Stimulated activated CD4-positive, alpha-beta T cell treated with anti-CD3 and anti-CD28 coated beads, Interleukin-1b, Interleukin-23, amount 100 ng/mL, for 24 hours (primary cell): Measurements from ENCODE around the gene ATG5.
"Not testable (repeated sequence)": the region's sequence is repeated elsewhere in the genome, so short reads cannot be mapped to it uniquely, and the experiment has no call there.

Source experiments
- DNase-seq, 4 experiments: peaks; one replicate each; pipeline ENCODE4 v3.0.0-alpha.2; 2020; ENCODE audit warnings: low read depth in 4 of 4, low spot score in 1 of 4

The ATG5 gene

DNA sequence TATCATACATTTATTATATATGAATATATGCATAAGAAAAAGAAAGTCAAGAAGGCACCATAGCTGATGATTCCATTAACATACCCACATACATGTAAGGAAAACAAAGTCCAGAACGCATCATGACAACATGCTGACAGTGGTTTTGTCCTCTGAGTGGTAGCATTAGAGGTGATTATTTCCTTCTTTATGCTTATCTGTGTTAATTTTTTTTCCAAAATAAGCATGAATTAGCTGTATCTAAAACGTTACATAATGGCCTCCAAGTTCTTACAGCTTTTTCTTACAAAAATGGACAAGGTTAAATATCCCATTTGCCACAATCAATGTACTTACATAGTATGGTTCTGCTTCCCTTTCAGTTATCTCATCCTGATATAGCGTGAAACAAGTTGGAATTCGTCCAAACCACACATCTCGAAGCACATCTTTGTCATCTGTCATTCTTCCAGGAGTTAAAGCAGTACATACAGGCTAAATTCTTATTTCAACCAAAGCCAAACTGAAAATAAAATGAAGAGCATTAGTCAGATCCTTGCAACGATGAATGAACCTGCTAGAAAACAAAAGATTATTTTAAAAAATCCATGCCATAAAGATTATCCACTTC lies 9.7 kb downstream of the ATG5 start:
- no peak for DNase-seq

DNA sequence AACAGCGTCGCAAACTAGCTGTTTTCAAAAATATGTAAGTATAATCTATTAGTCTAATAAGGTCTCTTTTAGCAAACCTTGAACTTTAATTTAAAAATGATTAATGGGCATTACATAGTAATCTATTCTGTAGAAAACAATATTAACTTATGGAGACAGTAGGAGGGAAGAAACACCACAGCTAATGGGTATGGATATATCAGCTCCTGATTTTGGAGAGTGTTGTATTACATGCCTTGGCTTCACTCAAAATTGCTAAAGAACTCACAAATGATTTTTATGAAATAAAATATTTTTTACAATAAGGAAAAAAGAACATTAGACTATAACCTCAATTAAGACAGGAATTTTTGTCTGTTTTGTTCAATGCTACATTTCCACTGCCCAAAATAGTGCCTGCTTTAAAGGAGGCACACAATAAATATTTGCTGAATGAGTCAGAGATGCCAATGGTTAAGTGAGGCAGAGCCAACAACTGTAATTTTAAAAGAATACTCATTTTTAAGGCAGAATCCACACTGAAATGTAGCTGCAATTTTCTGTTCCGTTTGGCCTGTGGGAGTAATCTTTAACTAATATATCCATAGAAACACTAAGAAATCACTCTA lies 15.7 kb downstream of the ATG5 start:
- DNase-seq: no peak

DNA sequence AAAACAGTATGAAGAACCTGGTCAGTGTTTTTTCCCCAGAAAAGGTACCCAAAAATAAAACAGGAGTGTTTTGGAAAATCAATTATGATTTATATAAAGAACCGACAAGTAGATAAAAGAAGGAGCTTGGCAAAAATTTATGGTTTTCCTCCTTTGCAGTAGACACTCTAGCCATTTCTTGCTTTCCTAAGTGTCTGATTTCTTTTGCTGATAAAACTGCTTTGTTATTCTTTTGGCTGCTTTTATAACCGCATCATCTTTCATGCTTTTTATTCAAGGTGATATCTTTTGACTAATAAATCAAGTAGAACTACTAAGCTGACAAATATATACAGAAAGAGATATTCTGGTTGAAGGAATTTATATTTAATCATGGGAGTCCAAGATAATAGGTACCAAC lies 16.6 kb downstream of the ATG5 start:
- DNase-seq: no peak

DNA sequence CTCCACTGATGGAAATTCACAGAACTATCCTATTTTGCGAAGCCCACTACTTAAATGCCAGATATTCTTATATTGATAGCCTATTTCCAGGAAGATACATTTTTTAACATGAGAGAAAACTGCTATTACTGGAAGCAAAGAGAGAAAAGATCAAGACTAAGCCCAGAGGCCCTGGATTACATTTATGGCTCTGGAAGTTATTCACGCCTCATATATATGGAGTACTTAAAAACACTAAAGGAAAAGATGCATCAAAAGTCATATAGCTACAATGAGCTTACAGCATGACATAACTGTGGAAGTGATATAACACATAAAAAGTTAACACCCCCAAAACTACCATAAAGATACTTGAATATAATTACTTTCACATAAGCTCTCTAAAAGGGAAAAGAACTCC lies 19.8 kb downstream of the ATG5 start:
- DNase-seq: no peak

DNA sequence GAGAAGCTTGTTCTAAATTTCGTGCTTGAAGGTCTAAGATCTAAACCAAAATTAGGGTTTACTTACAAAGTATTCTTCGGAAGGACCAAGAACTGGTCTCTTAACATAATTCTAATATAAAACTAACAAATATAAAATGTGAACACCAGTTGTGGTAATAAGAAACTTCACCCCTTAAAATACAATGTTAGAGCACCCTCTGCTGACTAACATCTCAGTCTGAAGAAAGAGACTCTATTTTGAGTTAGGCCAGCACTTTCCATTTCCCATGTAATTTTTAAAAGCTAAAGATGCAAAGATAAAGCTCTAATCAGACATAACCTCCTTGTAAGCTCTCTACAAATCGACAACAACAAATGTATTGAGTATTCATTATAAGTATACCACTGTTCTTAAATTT lies 24.6 kb downstream of the ATG5 start:
- no peak for DNase-seq

- no peak for DNase-seq
These were observed 25.4 kb downstream of the ATG5 start for GRCh38 chr6:106300020-106300780.

DNA sequence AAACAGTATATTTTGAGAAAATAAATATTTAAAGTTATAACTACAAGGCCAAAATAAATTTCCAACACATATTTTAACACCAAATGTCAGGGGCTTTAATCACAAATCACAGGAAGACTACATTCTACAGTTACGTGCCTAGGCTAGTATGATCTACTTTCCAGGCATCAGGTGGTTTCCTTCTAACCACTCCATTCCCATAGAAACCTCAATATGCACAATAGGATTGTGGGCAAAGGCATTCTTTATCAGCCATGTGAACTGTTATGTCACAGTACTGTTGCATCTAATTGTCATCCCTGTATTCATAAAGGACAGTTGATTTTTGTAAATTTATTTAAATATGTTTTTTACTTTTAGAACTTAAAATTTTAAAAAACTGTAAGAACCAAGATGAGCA lies 32.4 kb downstream of the ATG5 start:
- no peak for DNase-seq

DNA sequence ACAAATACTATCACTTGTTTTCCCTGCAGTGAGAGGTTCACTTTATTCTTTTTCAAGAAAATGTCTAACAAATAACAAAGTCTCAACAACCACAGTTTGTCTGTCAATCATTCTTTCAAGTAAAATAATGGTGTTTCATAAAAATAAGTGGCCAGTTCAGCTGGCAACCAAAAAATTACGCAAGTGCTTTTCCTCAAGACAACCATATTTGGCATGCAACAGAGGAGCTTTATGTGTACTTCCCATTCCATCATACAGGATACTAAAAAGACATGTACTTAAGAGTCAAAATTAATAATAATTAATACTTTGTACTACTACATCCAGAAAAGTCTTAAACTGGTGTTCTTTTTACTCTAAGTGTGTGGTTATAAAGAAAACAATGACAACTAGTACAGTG lies 34.6 kb downstream of the ATG5 start:
- DNase-seq: no peak

DNA sequence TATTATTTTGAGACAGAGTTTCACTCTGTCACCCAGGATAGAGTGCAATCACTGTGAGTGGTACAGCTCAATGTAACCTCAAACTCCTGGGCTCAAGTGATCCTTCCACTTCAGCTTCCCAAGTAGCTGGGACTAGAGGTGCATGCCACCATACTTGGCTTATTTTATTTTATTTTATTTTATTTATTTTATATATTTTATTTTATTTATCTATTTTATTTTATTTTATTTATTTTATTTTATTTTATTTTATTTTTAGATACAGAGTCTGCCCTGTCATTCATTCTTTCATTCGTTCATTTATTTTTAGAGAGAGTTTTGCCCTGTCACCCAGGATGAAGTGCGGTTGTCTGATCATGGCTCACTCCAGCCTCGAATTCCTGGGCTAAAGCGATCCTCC lies 35.5 kb downstream of the ATG5 start:
- no peak for DNase-seq

DNA sequence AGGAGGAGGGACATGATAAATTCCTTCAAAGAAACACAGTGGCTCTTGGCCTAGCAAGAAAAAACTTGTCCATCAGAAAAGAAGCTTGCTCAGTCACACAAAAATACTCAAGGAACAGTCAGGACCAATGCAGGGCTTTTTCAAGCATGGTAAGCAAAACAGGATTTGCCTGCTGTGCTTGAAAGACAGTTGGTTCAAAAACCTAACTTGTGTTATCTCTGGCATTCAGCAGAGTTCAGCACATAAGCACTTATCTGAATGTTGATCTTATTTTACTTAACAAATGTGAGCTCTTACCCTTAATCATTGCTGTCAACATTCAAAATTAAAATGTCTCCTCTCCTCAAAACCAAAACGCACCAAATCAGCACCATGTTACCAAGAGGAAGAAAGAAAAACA lies 38.3 kb downstream of the ATG5 start:
- no peak for DNase-seq

DNA sequence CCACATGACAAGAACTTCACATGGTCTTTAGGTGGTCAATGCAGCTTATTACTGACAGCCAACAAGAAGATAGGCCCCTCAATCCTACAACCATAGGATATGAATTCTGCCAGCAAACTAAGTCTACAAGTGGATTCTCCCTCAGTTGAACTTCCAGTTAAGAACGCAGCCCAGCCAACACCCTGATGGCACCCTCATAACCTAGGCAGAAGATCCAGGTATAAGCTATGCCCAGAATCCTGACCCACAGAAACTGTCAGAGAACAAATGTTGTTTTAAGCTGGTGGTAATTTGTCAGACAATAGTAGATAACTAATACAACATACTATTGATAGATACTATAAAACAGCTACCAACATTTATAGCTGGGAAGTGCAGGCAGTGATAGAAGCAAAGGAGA lies 38.8 kb downstream of the ATG5 start:
- no peak for DNase-seq

DNA sequence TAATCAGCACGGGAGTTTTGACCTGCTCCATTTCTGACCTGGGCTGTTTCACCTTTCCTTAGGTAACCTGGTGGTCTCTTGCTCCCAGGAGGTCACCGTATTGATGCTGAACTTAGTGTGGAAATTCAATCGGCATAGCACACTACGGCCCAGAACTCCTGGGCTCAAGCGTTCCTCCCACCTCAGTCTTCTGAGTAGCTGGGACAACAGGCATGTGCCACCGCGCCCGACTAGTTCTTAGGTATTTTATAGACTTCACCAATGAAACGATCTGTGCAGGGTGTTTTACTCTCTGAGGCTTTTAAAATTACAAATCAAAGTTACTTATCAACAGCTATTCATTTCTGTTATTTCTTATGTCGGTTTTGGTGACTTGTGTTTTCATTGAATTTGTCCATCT lies 42.1 kb downstream of the ATG5 start:
- no peak for DNase-seq

DNA sequence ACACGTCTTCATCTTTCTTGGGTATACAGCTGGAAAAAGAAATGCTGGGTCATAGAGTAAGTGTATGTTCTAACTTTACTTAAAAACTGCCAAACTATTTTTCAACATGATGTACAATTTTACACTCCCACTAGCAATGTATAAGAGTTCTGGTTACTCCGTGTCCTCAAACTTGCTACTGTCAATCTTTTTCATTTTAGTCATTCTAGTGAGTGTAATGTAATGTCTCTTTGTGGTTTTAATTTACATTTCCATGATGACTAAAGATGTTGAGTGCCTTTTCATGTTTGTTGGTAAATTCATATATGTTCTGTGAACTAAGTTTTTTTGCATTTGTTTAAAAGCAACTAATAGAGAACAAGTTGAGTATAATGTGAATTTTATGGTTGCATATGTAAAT lies 43.9 kb downstream of the ATG5 start:
- DNase-seq: no peak

DNA sequence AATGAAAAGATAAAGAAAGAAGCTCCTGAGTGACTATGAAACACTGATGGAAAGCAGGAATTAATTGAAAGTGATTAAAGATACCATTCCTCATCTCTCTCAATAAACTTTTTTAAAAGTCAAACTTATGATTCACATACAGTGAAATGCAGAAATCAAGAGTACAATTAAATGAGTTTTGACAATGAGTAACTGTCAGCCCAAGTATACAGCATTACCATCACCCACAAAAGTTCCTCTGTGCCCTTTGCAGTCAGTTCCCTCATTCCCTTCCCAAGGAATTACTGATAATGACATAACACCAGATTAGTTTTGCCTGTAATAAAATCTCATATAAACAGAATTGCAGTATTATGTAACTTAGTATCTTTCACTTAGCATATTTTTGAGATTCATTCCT lies 44.5 kb downstream of the ATG5 start:
- DNase-seq: no peak

GRCh38 chr6:106279179-106279578 lies 46.4 kb downstream of the ATG5 start:
- DNase-seq: no peak

GRCh38 chr6:106275692-106276091 lies 49.9 kb downstream of the ATG5 start:
- no peak for DNase-seq

DNA sequence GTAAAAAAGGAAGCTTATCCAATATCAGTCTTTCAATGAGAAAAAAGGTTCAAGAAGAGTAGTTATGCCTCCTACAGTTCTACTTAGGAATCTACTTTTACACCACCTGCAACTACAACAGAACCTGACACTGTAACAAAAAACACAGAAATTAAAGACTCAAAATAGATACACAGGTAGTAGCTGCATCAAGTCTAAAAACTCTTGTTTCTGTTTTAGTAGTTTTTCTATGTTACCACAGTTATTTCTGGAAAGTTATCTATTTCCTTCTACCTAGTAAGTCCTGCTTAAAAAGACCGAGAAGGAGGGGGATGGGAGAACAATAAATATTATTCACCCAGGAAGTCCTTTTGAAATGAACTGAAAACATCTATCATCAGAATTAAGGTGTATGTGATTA lies 52.5 kb downstream of the ATG5 start:
- DNase-seq: no peak

- no peak for DNase-seq
These were observed 53.3 kb downstream of the ATG5 start for GRCh38 chr6:106272287-106272686.

DNA sequence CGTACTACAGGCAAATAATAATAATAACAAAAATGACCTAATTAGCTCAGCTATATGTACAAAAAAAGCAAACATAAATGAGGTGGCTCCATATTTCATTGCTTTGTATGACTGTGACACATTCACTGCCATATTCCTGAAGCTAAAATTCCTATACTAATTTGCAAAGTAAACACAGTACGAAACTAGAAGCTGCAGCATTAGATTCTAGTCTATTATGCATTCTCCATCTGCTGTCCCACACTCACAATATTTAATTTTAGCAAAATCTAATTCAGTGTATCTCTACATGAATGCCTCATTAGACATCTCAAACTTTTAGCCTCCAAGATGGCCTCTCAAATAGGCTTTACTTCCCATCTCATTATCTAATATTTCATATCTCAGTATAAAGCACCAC lies 55.1 kb downstream of the ATG5 start:
- DNase-seq: no peak

GRCh38 chr6:106269268-106269919 lies 56.2 kb downstream of the ATG5 start:
- not testable (repeated sequence) for DNase-seq

- DNase-seq: not testable (repeated sequence)
These were observed 57.1 kb downstream of the ATG5 start for GRCh38 chr6:106268500-106268899.

DNA sequence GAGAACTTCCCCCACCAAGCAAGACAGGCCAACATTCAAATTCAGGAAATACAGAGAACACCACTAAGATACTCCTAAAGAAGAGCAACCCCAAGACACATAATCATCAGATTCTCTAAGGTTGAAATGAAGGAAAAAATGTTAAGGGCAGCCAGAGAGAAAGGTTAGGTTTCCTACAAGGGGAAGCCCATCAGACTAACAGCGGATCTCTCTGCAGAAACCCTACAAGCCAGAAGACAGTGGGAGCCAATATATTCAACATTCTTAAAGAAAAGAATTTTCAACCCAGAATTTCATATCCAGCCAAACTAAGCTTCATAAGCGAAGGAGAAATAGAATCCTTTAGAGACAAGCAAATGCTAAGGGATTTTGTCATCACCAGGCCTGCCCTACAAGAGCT lies 61.1 kb downstream of the ATG5 start:
- DNase-seq: not testable (repeated sequence)
